GM21528 (cell line): ENCODE results near the gene DET1.
"Not testable (repeated sequence)": the region's sequence is repeated elsewhere in the genome, so short reads cannot be mapped to it uniquely, and the experiment has no call there.

Source experiments
- ATAC-seq: cut with Tn5 transposase; IDR thresholded peaks from one replicate; pipeline ENCODE4 v1.9.1; 2021; ENCODE audit warnings: mild to moderate bottlenecking, moderate library complexity; ENCODE audit not compliant: unreplicated experiment, low FRiP score

DET1 gene

GRCh38 chr15:88469321-88469720, 77.2 kb downstream of the DET1 start:
- ATAC-seq = no peak

GRCh38 chr15:88468721-88469120, 77.8 kb downstream of the DET1 start:
- not testable (repeated sequence) for ATAC-seq

- ATAC-seq = no peak
Observed at GRCh38 chr15:88467935-88468528, 78.4 kb downstream of the DET1 start.

GRCh38 chr15:88467073-88467934, 79.2 kb downstream of the DET1 start, which contains the start of the genes MRPL46 and MRPS11:
Gene MRPL46, minus strand, starts transcription at chr15:88467388. Its CDS starts 11 bp downstream, at chr15:88467377.
Gene MRPS11, plus strand, starts transcription at chr15:88467708. Its CDS starts 10 bp downstream, at chr15:88467718.
- peak; percentile 91 for ATAC-seq

GRCh38 chr15:88465633-88466224, 80.8 kb downstream of the DET1 start:
- ATAC-seq = no peak

GRCh38 chr15:88463870-88464532, 82.5 kb downstream of the DET1 start:
- no peak for ATAC-seq
